Stimulated activated CD8-positive, alpha-beta memory T cell treated with anti-CD3 and anti-CD28 coated beads, Interleukin-4, amount 100 ng/mL, for 48 hours (primary cell): ENCODE data around the gene POLR3F.
A peak's percentile ranks its signal among the peaks of the same experiment; 100 is the strongest.
"Not testable (repeated sequence)": the region's sequence is repeated elsewhere in the genome, so short reads cannot be mapped to it uniquely, and the experiment has no call there.

Experiments
- DNase-seq: peaks from one replicate; pipeline ENCODE4 v3.0.0-alpha.2; 2020

The POLR3F gene

GRCh38 chr20:18507218-18508191 lies 40.3 kb downstream of the POLR3F start, which contains the start of gene SEC23B:
SEC23B (plus strand) TSS chr20:18507940; CDS start chr20:18510836, 2,896 bp downstream.
- peak; percentile 99 for DNase-seq

DNA sequence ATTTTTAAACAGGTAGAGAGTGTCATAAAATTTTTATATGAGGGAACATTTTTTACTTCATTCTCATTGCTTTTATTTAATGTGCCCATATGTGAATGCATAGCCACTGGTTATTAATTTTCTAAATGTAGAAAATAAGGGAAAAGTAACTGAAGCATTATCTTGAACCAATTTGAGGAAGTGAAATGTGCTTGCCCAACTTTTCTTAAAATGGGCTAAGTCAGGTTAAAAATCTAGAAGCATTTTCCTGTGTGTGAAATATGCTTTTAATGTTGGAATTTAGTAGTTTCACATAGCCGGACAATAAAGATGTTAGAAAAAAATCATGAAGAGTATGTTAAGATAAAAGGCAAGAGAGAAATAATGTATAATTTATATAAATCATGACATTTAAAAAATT lies 44.4 kb downstream of the POLR3F start:
- no peak for DNase-seq

- no peak for DNase-seq
Observed at GRCh38 chr20:18513208-18513607, 46.0 kb downstream of the POLR3F start.

GRCh38 chr20:18514127-18514526 lies 46.9 kb downstream of the POLR3F start:
- no peak for DNase-seq

DNA sequence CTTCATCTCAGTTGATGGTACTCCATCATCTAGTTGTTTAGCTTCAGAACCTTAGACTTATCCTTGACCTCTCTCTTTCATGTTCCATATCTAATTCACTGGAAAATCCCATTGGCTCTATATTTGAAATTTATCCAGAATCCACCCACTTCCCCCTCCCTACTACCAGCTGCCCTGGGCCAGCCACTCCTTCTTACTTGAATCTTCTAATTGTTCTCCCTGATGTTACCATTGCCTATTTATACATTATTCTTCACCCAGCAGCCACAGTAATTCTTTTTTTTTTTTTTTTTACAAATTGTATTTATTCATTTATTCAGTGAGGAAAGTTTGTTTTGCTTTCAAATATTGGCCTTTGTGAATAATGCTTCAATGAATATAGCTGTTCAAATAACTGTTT lies 48.8 kb downstream of the POLR3F start:
- no peak for DNase-seq

DNA sequence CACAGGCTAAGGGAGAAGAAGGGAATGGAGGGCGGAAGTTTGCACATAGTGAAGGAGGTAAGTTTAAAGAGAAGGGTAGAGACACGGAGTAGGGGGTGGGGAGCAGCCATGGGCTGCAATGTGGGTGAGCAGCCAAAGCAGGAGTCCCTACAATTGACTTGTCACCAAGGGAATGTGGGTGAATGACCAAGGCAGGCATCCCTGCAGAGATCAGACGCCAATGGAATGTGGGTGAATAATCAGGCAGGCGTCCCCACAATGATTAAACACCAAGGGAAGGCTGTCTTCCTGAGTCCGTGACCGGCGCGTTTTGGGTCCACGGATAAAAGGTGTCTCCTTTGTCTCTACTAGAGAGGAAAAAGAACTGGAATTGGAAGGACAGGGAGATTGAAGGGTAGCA lies 54.9 kb downstream of the POLR3F start:
- not testable (repeated sequence) for DNase-seq

DNA sequence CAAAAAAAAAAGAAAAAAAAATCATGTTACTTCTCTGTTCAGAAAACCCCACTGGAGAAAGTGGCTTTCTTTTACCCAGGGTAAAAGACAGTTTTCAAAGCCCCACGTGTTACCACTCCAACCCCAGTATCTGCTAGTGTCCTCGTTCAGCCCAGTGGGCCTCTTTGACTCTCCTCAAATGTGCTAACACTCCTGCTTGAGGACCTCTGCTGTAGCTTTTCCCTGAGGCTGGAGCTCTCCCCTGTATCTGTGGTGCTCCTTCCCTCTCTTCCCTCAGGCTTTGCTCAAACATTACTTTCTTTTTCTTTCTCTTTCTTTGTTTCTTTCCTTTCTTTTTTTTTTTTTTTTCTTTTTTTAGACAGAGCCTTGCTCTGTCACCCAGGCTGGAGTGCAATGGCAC lies 55.9 kb downstream of the POLR3F start:
- no peak for DNase-seq

GRCh38 chr20:18524646-18525045 lies 57.5 kb downstream of the POLR3F start:
- no peak for DNase-seq

- not testable (repeated sequence) for DNase-seq
Observed at GRCh38 chr20:18526761-18527160, 59.6 kb downstream of the POLR3F start.

- no peak for DNase-seq
Observed at GRCh38 chr20:18527339-18527738, 60.1 kb downstream of the POLR3F start.

DNA sequence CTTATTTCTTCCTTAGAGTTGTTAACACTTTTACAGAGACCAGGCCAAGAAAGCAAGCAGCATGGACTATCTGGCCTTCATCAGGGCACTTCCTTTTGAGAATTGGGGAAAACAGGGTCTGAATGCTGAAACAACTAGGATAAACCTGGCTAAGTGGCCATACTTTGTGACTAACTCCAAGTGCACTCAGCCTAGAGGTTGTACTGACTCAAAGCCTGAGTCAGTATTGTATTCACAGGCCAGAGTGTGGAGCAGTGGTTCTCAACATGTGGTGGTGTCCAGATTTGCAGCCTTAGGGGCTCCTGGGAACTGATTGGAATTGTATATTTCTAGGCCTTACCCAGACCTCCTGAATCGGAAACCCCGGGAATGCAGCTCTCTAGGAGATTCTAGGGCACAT lies 60.6 kb downstream of the POLR3F start:
- DNase-seq, result no peak

- no peak for DNase-seq
Observed at GRCh38 chr20:18529041-18529440, 61.9 kb downstream of the POLR3F start.

GRCh38 chr20:18532626-18533025 lies 65.4 kb downstream of the POLR3F start:
- DNase-seq, result no peak

- no peak for DNase-seq
Observed at GRCh38 chr20:18533491-18533890, 66.3 kb downstream of the POLR3F start.

GRCh38 chr20:18533978-18534644 lies 66.9 kb downstream of the POLR3F start:
- DNase-seq, result no peak
